GM06990 (cell line): ENCODE data around the gene STK32B.

Source experiments
- DNase-seq: peaks from one replicate; pipeline ENCODE4 v3.0.0-alpha.2; 2011; ENCODE audit not compliant: insufficient read length; ENCODE audit errors: extremely low read depth
- H3K27me3 ChIP-seq: replicated peaks from 2 replicates; pipeline ENCODE4 v1.6.0; 2011; ENCODE audit warnings: low read length; ENCODE audit not compliant: control insufficient read depth, insufficient read depth
- H3K36me3 ChIP-seq: 2 replicates; pipeline ENCODE4 v1.5.1; 2011; ENCODE audit warnings: low read length; ENCODE audit not compliant: control insufficient read depth, insufficient read depth
- H3K4me3 ChIP-seq: replicated peaks from 2 replicates; pipeline ENCODE4 v1.5.1; 2011; ENCODE audit warnings: low read depth, mild to moderate bottlenecking, control low read depth, low read length
- CTCF ChIP-seq: IDR thresholded peaks from 2 replicates; pipeline ENCODE4 v1.5.1; 2011; ENCODE audit warnings: low read length, control low read depth, mild to moderate bottlenecking, inconsistent platforms; ENCODE audit not compliant: insufficient read depth, poor library complexity, severe bottlenecking

Gene STK32B

GRCh38 chr4:5133933-5134594 is 82.8 kb downstream of the STK32B start:
- H3K36me3 ChIP-seq: no peaks in the 10 kb centered on the region
- no peak for TF ChIP-seq CTCF
- no peak overlapping the region for H3K4me3 ChIP-seq
- no peaks in the 10 kb centered on the region; the same call in 1 of the 2 replicates for H3K27me3 ChIP-seq
- DNase-seq: no peak

GRCh38 chr4:5134620-5135019 is 83.3 kb downstream of the STK32B start:
- Histone ChIP-seq H3K36me3 (no peaks in the 10 kb centered on the region), H3K27me3 (peaks cover 2% of the 10 kb centered on the region; the same call in 1 of the 2 replicates), H3K4me3 (no peak overlapping the region)

DNA sequence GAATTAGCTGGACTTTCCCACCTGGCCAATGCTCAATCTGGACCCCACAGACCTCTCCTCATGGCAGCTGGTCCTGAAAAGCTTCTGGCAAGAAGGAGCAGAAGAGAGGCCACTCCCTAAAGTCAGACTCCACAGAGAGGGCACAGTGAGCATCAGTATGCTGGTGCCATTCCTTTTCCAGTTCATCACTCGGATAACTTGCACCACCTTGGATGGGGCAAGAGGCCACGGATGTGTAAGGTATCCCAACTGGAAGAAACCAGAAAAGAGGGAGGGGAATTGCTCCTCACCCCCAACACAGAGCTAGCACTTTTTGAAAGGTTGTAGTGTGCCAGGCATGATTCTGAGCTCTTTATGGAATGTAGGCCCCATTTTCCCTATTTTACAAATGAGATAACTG is 85.9 kb downstream of the STK32B start:
- no peak overlapping the region for H3K4me3 ChIP-seq
- no peaks in the 10 kb centered on the region for H3K36me3 ChIP-seq
- no peak for DNase-seq
- no peak for TF ChIP-seq CTCF
- H3K27me3 ChIP-seq: peaks cover 2% of the 10 kb centered on the region; the same call in 1 of the 2 replicates

More at GRCh38 chr4:5134620-5135019, 83.3 kb downstream of the STK32B start:
- TF ChIP-seq CTCF: no peak
- no peak for DNase-seq

- TF ChIP-seq CTCF: no peak
- no peak for DNase-seq
- Histone ChIP-seq H3K4me3 (no peak overlapping the region), H3K36me3 (no peaks in the 10 kb centered on the region), H3K27me3 (peaks cover 2% of the 10 kb centered on the region; the same call in 1 of the 2 replicates)
Measured at GRCh38 chr4:5137927-5138326, 86.6 kb downstream of the STK32B start.

- no peak for DNase-seq
- Histone ChIP-seq H3K27me3 (peaks cover 2% of the 10 kb centered on the region; the same call in 1 of the 2 replicates), H3K4me3 (no peak overlapping the region), H3K36me3 (no peaks in the 10 kb centered on the region)
- TF ChIP-seq CTCF: no peak
Measured at GRCh38 chr4:5138389-5138788, 87.1 kb downstream of the STK32B start.

- Histone ChIP-seq H3K4me3 (no peak overlapping the region), H3K36me3 (no peaks in the 10 kb centered on the region), H3K27me3 (peaks cover 2% of the 10 kb centered on the region; the same call in 1 of the 2 replicates)
- no peak for TF ChIP-seq CTCF
- DNase-seq: no peak
Measured at GRCh38 chr4:5139141-5139540, 87.9 kb downstream of the STK32B start.
